A549 (cell line): ENCODE measurements around the gene MAB21L3. TPM values are rescaled to one million over a fixed set of nuclear protein-coding genes. Genes with fewer than 3 reads are reported as not detected.
"Not testable (repeated sequence)": the region's sequence is repeated elsewhere in the genome, so short reads cannot be mapped to it uniquely, and the experiment has no call there.

Source experiments
- ATAC-seq, 2 experiments: fragments of 200-7000 bp in 1 of 2; fragments of >200 bp in 1 of 2; cut with Nextera tagmentation in 1 of 2; cut with Tn5 transposase in 1 of 2; 3 replicates each; pipeline versions ENCODE4 v1.8.0 to v1.9.1; 2018 to 2020; ENCODE audit warnings: mild to moderate bottlenecking in 1 of 2, moderate library complexity in 1 of 2
- CTCF ChIA-PET: fragments of 300-600 bp; sonication (Branson Sonifier 250); formaldehyde crosslinking; extraction: SDS; loops from one replicate; lab custom pipeline; 2021; ENCODE audit warnings: antibody characterized with exemption, inconsistent platforms; lab: Yijun Ruan, JAX
- POLR2A ChIA-PET: fragments of 350-600 bp; formaldehyde crosslinking; extraction: SDS; loops from one replicate; lab custom pipeline; 2021; ENCODE audit warnings: antibody characterized with exemption, inconsistent platforms; lab: Yijun Ruan, JAX
- DNase-seq, 2 experiments: peaks; one replicate each; pipeline versions ENCODE4 v3.0.0 to v3.0.0-alpha.2; 2011 to 2016; ENCODE audit warnings: low read depth in 1 of 2, low spot score in 1 of 2
- FAIRE-seq: peaks from 2 replicates; lab custom pipeline; 2011; peaks lifted over from hg19 to GRCh38; lab: Jason Lieb, UNC
- H3K27ac ChIP-seq, 2 experiments: fragments of >200 bp; sonication (Bioruptor Twin); formaldehyde crosslinking; 3 replicates each; pipeline ENCODE4 v1.5.1; 2016 to 2017
- H3K4me1 ChIP-seq: fragments of >200 bp; sonication (Bioruptor Twin); formaldehyde crosslinking; 3 replicates; pipeline ENCODE4 v1.6.1; 2016
- H3K4me2 ChIP-seq: fragments of >200 bp; sonication (Bioruptor Twin); formaldehyde crosslinking; 3 replicates; pipeline ENCODE4 v1.6.1; 2016
- H3K4me3 ChIP-seq: fragments of >200 bp; sonication (Bioruptor Twin); formaldehyde crosslinking; 3 replicates; pipeline ENCODE4 v1.5.1; 2016
- H3K9me3 ChIP-seq: fragments of >200 bp; sonication (Bioruptor Twin); formaldehyde crosslinking; 3 replicates; pipeline ENCODE4 v1.6.1; 2016
- CEBPB ChIP-seq, 2 experiments: fragments of >200 bp in 1 of 2; sonication (Bioruptor Twin) in 1 of 2; formaldehyde crosslinking in 1 of 2; IDR thresholded peaks; 2 replicates each; pipeline ENCODE4 v1.6.1; 2012 to 2016
- CHD2 ChIP-seq: fragments of 150-350 bp; IDR thresholded peaks from 2 replicates; pipeline ENCODE4 v1.6.1; 2014; ENCODE audit warnings: low read length; ENCODE audit not compliant: partially characterized antibody
- EHF ChIP-seq: fragments of 250-450 bp; sonication (Bioruptor Pico); IDR thresholded peaks from 2 replicates; pipeline ENCODE4 v1.5.0; 2020; ENCODE audit warnings: mild to moderate bottlenecking
- GATA3 ChIP-seq: IDR thresholded peaks from 2 replicates; pipeline ENCODE4 v1.6.1; 2012; ENCODE audit warnings: borderline replicate concordance
- JUN ChIP-seq, 2 experiments: fragments of >200 bp; sonication (Bioruptor Twin); formaldehyde crosslinking; IDR thresholded peaks; 2 replicates in 1 of 2; 3 replicates in 1 of 2; pipeline ENCODE4 v1.6.1; 2016 to 2017
- MAFK ChIP-seq: fragments of 450-650 bp; IDR thresholded peaks from 2 replicates; pipeline ENCODE4 v1.6.1; 2014; ENCODE audit not compliant: partially characterized antibody
- MAZ ChIP-seq: fragments of 150-350 bp; IDR thresholded peaks from 2 replicates; pipeline ENCODE4 v1.6.1; 2014; ENCODE audit warnings: antibody characterized with exemption, low read depth, low read length, borderline replicate concordance
- NFE2L2 ChIP-seq: fragments of 150-350 bp; conservative IDR thresholded peaks from 2 replicates; pipeline ENCODE4 v1.6.1; 2014; ENCODE audit warnings: low read length
- RARB ChIP-seq: fragments of 250-450 bp; sonication (Bioruptor Pico); IDR thresholded peaks from 2 replicates; pipeline ENCODE4 v1.8.0; 2021; ENCODE audit warnings: mild to moderate bottlenecking, moderate library complexity
- RNF2 ChIP-seq: fragments of 200-600 bp; sonication (generic); IDR thresholded peaks from 2 replicates; pipeline ENCODE4 v1.6.1; 2016; ENCODE audit warnings: low read depth, mild to moderate bottlenecking, antibody characterized with exemption, moderate library complexity, borderline replicate concordance
- SMC3 ChIP-seq: fragments of >200 bp; sonication (Bioruptor Twin); formaldehyde crosslinking; IDR thresholded peaks from 3 replicates; pipeline ENCODE4 v1.6.1; 2018; ENCODE audit warnings: inconsistent platforms
- WGBS: methylation state at CpG from one replicate; pipeline ENCODE4 v1.1.6; 2017; ENCODE audit errors: missing lambda C conversion rate; 5-methylcytosine and 5-hydroxymethylcytosine counted together
- polyA plus RNA-seq, 4 experiments: library from polyadenylated mRNA; depleted of rRNA in 3 of 4; stranded (reverse); fragments of >200 nt; fragmentation: RNase III in 1 of 4; extraction: RNeasy Plus Mini Kit Qiagen cat#74134 plus additional on column Dnase treatment in 1 of 4; gene quantifications; 2 replicates in 3 of 4; 3 replicates in 1 of 4; pipeline ENCODE4 v1.2.3, GENCODE V29; 2011 to 2017
- TF ChIP-seq, protein P1 (sequence below): fragments of 250-450 bp; sonication (Bioruptor Pico); IDR thresholded peaks from 2 replicates; pipeline ENCODE4 v1.5.0; 2020; ENCODE audit warnings: low read depth, mild to moderate bottlenecking, moderate library complexity
- TF ChIP-seq, protein P2 (sequence below): fragments of >200 bp; sonication (Bioruptor Twin); formaldehyde crosslinking; IDR thresholded peaks from 3 replicates; pipeline ENCODE4 v1.6.1; 2016
- TF ChIP-seq, protein P3 (sequence below): fragments of >200 bp; sonication (Bioruptor Twin); formaldehyde crosslinking; IDR thresholded peaks from 3 replicates; pipeline ENCODE4 v1.5.1; 2016

Gene MAB21L3
- polyA plus RNA-seq, 2 of the 4 experiments (the other 2 are of a cell fraction) = 0.03 to 0.09 TPM

DNA sequence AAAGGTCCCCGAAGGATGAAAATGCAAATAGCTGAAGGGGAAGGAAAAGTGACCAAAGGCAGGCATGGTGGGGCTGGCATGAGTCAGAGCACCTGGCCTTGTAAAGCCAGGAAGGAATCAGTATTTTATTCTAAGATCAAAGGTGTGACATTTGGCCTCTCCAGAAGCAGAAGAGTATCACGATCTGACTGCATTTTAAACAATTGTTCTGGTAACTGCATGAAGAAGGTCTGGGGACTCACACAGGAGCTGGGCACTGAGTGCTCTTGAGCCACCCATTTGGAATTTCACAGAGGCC lies 23.2 kb downstream of the MAB21L3 start (continued):
- TF ChIP-seq MAZ = no peak
- no peak for TF ChIP-seq CHD2

DNA sequence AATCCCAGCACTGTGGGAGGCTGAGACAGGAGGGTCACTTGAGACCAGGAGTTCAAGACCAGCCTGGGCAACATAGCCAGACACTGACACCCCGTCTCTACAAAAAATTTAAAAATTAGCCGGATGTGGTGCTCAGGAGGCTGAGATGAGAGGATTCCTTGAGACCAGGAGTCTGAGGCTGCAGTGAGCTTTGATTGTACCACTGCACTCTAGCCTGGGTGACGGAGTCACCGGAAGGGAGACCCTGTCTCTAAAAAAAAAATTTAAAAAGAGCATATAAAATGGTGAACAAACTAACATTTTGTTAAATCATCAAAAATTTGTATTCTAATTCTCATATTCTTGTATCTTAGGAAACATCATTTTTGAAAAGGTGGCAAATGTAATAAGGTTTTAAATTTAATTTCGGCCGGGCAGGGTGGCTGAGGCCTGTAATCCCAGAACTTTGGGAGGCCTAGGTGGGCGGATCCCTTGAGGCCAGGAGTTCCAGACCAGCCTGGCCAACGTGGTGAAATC lies 27.1 kb downstream of the MAB21L3 start:
- H3K9me3 ChIP-seq = no peaks in the 10 kb centered on the region
- FAIRE-seq (no peak), ATAC-seq (no peak), DNase-seq (no peak)
- no peaks in the 10 kb centered on the region for H3K4me1 ChIP-seq
- 89% methylated on average over 8 of the region's 8 CpGs for WGBS
- TF ChIP-seq, protein P1, sequence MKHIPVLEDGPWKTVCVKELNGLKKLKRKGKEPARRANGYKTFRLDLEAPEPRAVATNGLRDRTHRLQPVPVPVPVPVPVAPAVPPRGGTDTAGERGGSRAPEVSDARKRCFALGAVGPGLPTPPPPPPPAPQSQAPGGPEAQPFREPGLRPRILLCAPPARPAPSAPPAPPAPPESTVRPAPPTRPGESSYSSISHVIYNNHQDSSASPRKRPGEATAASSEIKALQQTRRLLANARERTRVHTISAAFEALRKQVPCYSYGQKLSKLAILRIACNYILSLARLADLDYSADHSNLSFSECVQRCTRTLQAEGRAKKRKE (CRISPR knock-in tag) = no peak
- TF ChIP-seq MAFK = peak; percentile 41
- H3K4me3 ChIP-seq = no peak overlapping the region
- POLR2A ChIA-PET = interaction anchor here (0.7 to 1.3 kb wide), 3 partner anchors 280 to 361 kb away, joined by 3 to 4 read pairs (median 3); no protein-coding TSS in a partner anchor
- CTCF ChIA-PET = interaction anchor here (0.6 to 5.2 kb wide), 47 partner anchors 8 to 1365 kb away, joined by 3 to 209 read pairs (median 5); partner anchors contain the start of gene MAB21L3
- H3K4me2 ChIP-seq = peak overlapping the region; percentile 66
- H3K27ac ChIP-seq = peak overlapping the region; percentile 52 to 77; a peak in 4 of 6 replicates

DNA sequence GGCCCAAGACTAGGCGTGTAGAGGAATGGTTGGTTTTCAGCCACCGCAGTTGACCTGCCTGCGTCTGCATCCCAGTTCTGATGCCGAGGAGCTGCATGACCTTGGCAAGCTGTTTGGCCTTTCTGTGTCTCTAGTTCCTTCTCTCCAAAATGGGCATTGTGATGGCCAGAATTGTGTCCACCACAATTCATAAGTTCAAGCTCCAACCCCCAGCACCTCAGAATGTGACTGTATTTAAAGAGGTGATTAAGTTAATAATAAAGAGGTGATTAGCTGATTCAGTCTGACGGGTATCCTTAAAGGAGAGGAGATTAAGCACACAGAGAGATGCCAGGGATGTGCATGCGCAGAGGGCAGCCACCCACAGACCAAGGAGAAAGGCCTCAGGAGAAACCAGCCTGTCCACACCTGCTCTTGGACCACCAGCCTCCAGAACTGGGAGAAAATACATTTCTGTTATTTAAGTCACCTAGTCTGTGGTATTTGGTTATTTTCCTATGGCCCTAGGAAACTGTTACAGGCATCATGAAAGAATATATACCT lies 28.5 kb downstream of the MAB21L3 start:
- 75% methylated on average over 6 of the region's 6 CpGs for WGBS
- no peak overlapping the region for H3K27ac ChIP-seq
- ATAC-seq = no peak; a peak in 1 of 6 replicates
- no peak overlapping the region for H3K4me3 ChIP-seq
- H3K4me2 ChIP-seq = no peak overlapping the region; the same call in 2 of the 3 replicates
- H3K9me3 ChIP-seq = peaks cover 10% of the 10 kb centered on the region
- H3K4me1 ChIP-seq = no peaks in the 10 kb centered on the region
- ChIA-PET POLR2A (interaction anchor here (1.2 to 1.3 kb wide), 2 partner anchors 347 to 359 kb away, joined by 3 to 4 read pairs; no protein-coding TSS in a partner anchor), CTCF (interaction anchor here (0.6 to 5.2 kb wide), 49 partner anchors 7 to 1367 kb away, joined by 3 to 209 read pairs (median 5); partner anchors contain the start of gene MAB21L3)
- DNase-seq = no peak
- FAIRE-seq = no peak
- TF ChIP-seq RARB (CRISPR knock-in tag) (no peak), JUN (IDR thresholded peaks at IDR 0.05) (no peak), CEBPB (IDR thresholded peaks at IDR 0.05) (no peak), NFE2L2 (no peak), EHF (CRISPR knock-in tag) (no peak), GATA3 (no peak)
- TF ChIP-seq, protein P2, sequence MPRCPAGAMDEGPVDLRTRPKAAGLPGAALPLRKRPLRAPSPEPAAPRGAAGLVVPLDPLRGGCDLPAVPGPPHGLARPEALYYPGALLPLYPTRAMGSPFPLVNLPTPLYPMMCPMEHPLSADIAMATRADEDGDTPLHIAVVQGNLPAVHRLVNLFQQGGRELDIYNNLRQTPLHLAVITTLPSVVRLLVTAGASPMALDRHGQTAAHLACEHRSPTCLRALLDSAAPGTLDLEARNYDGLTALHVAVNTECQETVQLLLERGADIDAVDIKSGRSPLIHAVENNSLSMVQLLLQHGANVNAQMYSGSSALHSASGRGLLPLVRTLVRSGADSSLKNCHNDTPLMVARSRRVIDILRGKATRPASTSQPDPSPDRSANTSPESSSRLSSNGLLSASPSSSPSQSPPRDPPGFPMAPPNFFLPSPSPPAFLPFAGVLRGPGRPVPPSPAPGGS = no peak
- TF ChIP-seq, protein P1 (CRISPR knock-in tag) = no peak

DNA sequence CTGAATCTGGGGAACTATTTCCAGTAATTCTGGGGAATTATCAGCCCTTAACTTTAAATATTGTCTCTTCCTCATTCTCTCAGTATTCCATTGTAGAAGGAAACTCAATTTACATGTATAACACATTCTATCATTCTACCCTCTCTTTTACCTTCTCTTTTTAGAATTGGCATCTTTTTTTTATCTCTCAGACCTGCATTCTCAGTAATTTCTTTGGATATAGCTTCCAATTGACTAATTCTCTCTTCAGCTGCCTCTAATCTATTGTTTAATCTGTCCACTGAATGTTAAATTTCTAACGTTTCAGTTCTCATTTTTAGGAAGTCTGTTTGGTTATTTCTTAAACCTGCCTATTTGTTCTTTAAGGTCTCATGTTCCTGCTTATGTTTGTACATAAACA lies 33.0 kb downstream of the MAB21L3 start:
- no peak overlapping the region for H3K4me2 ChIP-seq
- peaks cover 10% of the 10 kb centered on the region for H3K9me3 ChIP-seq
- TF ChIP-seq, protein P3, sequence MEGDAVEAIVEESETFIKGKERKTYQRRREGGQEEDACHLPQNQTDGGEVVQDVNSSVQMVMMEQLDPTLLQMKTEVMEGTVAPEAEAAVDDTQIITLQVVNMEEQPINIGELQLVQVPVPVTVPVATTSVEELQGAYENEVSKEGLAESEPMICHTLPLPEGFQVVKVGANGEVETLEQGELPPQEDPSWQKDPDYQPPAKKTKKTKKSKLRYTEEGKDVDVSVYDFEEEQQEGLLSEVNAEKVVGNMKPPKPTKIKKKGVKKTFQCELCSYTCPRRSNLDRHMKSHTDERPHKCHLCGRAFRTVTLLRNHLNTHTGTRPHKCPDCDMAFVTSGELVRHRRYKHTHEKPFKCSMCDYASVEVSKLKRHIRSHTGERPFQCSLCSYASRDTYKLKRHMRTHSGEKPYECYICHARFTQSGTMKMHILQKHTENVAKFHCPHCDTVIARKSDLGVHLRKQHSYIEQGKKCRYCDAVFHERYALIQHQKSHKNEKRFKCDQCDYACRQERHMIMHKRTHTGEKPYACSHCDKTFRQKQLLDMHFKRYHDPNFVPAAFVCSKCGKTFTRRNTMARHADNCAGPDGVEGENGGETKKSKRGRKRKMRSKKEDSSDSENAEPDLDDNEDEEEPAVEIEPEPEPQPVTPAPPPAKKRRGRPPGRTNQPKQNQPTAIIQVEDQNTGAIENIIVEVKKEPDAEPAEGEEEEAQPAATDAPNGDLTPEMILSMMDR = no peak
- no peak for TF ChIP-seq SMC3
- no peak for TF ChIP-seq RNF2
- 4% methylated on average over 1 of the region's 1 CpG for WGBS
- no peak overlapping the region for H3K27ac ChIP-seq
- FAIRE-seq (no peak), ATAC-seq (no peak), DNase-seq (no peak)
- H3K4me1 ChIP-seq = no peaks in the 10 kb centered on the region
- no peak overlapping the region for H3K4me3 ChIP-seq
- ChIA-PET POLR2A (no interaction called here), CTCF (interaction anchor here (7.6 kb wide), 1 partner anchor 342 kb away, joined by 73 read pairs; no protein-coding TSS in a partner anchor)

DNA sequence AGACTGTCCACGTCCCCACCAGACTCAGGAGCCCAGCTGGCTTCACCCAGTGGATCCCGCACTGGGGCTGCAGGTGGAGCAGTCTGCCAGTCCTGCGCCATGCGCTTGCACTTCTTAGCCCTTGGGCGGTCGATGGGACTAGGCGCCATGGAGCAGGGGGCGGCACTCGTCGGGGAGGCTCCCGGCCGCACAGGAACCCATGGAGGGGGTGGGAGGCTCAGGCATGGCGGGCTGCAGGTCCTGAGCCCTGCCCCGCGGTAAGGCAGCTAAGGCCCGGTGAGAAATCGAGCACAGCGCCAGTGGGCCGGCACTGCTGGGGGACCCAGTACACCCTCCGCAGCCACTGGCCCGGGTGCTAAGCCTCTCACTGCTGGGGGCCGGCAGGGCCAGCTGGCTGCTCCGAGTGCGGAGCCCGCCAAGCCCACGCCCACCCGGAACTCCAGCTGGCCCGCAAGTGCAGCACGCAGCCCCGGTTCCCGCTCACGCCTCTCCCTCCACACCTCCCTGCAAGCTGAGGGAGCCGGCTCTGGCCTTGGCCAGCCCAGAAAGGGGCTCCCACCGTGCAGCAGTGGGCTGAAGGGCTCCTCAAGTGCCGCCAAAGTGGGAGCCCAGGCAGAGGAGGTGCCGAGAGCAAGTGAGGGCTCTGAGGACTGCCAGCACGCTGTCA lies 35.4 kb downstream of the MAB21L3 start:
- H3K27ac ChIP-seq, H3K4me3 ChIP-seq, FAIRE-seq, DNase-seq, ATAC-seq, H3K4me1 ChIP-seq, H3K4me2 ChIP-seq, POLR2A ChIA-PET: not testable (repeated sequence)
- 48% methylated on average over 6 of the region's 37 CpGs for WGBS
- CTCF ChIA-PET = interaction anchor here (0.9 to 7.6 kb wide), 4 partner anchors 8 to 352 kb away, joined by 4 to 73 read pairs (median 6); no protein-coding TSS in a partner anchor
- H3K9me3 ChIP-seq = peaks cover 10% of the 10 kb centered on the region
